GM12878 (cell line): ENCODE results near the gene MTHFD1. TPM values are rescaled to one million over a fixed set of nuclear protein-coding genes. Genes with fewer than 3 reads are reported as not detected.

ENCODE experiments used
- ATAC-seq: fragments of 200-7000 bp; cut with Tn5 transposase; 3 replicates; pipeline ENCODE4 v1.9.1; 2020; ENCODE audit warnings: mild to moderate bottlenecking, moderate library complexity
- BruUV-seq: library from RNA; stranded (reverse); fragments of 400-500 nt; replicated peaks from 2 replicates; lab custom pipeline; 2021; lab: Mats Ljungman, UMichigan
- CTCF ChIA-PET: fragments of 300-600 bp; sonication (Branson Sonifier 250); formaldehyde crosslinking; extraction: SDS; loops from one replicate; lab custom pipeline; 2021; ENCODE audit warnings: inconsistent platforms; lab: Yijun Ruan, JAX
- POLR2A ChIA-PET: fragments of 350-600 bp; formaldehyde crosslinking; extraction: SDS; loops from one replicate; lab custom pipeline; 2021; ENCODE audit warnings: inconsistent platforms; lab: Charles Lee
- RAD21 ChIA-PET: fragments of 300-600 bp; sonication (Branson Sonifier 250); formaldehyde crosslinking; loops from one replicate; lab custom pipeline; 2023; ENCODE audit warnings: antibody characterized with exemption; ENCODE audit not compliant: unreplicated experiment; lab: Charles Lee
- SMC1A ChIA-PET: fragments of 300-600 bp; sonication (Branson Sonifier 250); formaldehyde crosslinking; loops from one replicate; lab custom pipeline; 2023; ENCODE audit not compliant: unreplicated experiment, uncharacterized antibody; lab: Charles Lee
- DNase-seq: peaks from one replicate; pipeline ENCODE4 v3.0.0-alpha.2; 2011; ENCODE audit warnings: low read depth, low spot score
- FAIRE-seq: peaks from 3 replicates; lab custom pipeline; 2011; peaks lifted over from hg19 to GRCh38; lab: Jason Lieb, UNC
- H2AFZ ChIP-seq: 2 replicates; pipeline ENCODE4 v1.6.0; 2011; ENCODE audit warnings: low read depth, low read length, control low read depth; ENCODE audit not compliant: control insufficient read depth
- H3K27ac ChIP-seq: 2 replicates; pipeline ENCODE4 v1.5.1; 2011; ENCODE audit warnings: control low read depth; ENCODE audit not compliant: control insufficient read depth, insufficient read depth
- H3K27me3 ChIP-seq, 2 experiments: replicated peaks in 1 of 2; 2 replicates each; pipeline versions ENCODE4 v1.6.0 to v1.6.1; 2011; ENCODE audit warnings: low read length in 1 of 2; ENCODE audit not compliant: control insufficient read depth in 2 of 2, insufficient read depth in 2 of 2
- H3K36me3 ChIP-seq, 2 experiments: 2 replicates each; pipeline ENCODE4 v1.5.1; 2011; ENCODE audit warnings: low read length in 1 of 2; ENCODE audit not compliant: control insufficient read depth in 2 of 2, insufficient read depth in 2 of 2
- H3K4me1 ChIP-seq: 2 replicates; pipeline ENCODE4 v1.6.1; 2011; ENCODE audit warnings: mild to moderate bottlenecking, low read length, moderate library complexity, mixed read lengths; ENCODE audit not compliant: control insufficient read depth, insufficient read depth
- H3K4me2 ChIP-seq: 2 replicates; pipeline ENCODE4 v1.6.0; 2011; ENCODE audit warnings: control low read depth; ENCODE audit not compliant: control insufficient read depth, insufficient read depth
- H3K4me3 ChIP-seq: fragments of 200-600 bp; sonication (generic); 2 replicates; pipeline ENCODE4 v1.5.1; 2016
- H3K79me2 ChIP-seq: 2 replicates; pipeline ENCODE4 v1.6.0; 2011; ENCODE audit warnings: low read length; ENCODE audit not compliant: control insufficient read depth, insufficient read depth
- H3K9ac ChIP-seq: 2 replicates; pipeline ENCODE4 v1.8.0; 2011; ENCODE audit warnings: low read length, control low read depth, mixed read lengths; ENCODE audit not compliant: control insufficient read depth, insufficient read depth
- H3K9me3 ChIP-seq: replicated peaks from 3 replicates; pipeline ENCODE4 v1.5.1; 2011; ENCODE audit warnings: mild to moderate bottlenecking, low read length; ENCODE audit not compliant: control insufficient read depth, insufficient read depth
- H4K20me1 ChIP-seq: 2 replicates; pipeline ENCODE4 v1.6.0; 2011; ENCODE audit not compliant: control insufficient read depth, insufficient read depth
- EP300 ChIP-seq, 2 experiments: fragments of 150-350 bp in 1 of 2; IDR thresholded peaks; 2 replicates each; pipeline ENCODE4 v1.6.1; 2011 to 2012; ENCODE audit warnings: low read depth in 2 of 2, low read length in 2 of 2, borderline replicate concordance in 1 of 2, improper control_type of control experiment in 1 of 2, inconsistent platforms in 1 of 2; ENCODE audit not compliant: control insufficient read depth in 1 of 2
- MEF2A ChIP-seq: IDR thresholded peaks from 2 replicates; pipeline ENCODE4 v1.6.1; 2011; ENCODE audit warnings: low read depth, mild to moderate bottlenecking, low read length, moderate library complexity; ENCODE audit not compliant: insufficient read depth
- MEF2B ChIP-seq: fragments of 450-650 bp; IDR thresholded peaks from 2 replicates; pipeline ENCODE4 v1.6.1; 2018; ENCODE audit warnings: mild to moderate bottlenecking, moderate library complexity; ENCODE audit not compliant: partially characterized antibody, poor library complexity, severe bottlenecking
- RAD21 ChIP-seq: IDR thresholded peaks from 2 replicates; pipeline ENCODE4 v1.6.1; 2011; ENCODE audit warnings: mild to moderate bottlenecking, low read depth, low read length, moderate library complexity; ENCODE audit not compliant: insufficient read depth
- RUNX3 ChIP-seq: IDR thresholded peaks from 2 replicates; pipeline ENCODE4 v1.6.1; 2012; ENCODE audit warnings: low read length, inconsistent platforms
- WGBS: methylation state at CpG from one replicate; pipeline ENCODE4 v1.1.6; 2016; ENCODE audit warnings: low lambda C conversion rate; ENCODE audit not compliant: insufficient replicate concordance, insufficient coverage; ENCODE audit errors: missing lambda C conversion rate; 5-methylcytosine and 5-hydroxymethylcytosine counted together
- in situ Hi-C: fragments of 300-500 bp; cut with MboI; formaldehyde crosslinking; loops from 9 replicates; pipeline ENCODE4 v1.14.3; 2018; ENCODE audit warnings: mixed read lengths
- intact Hi-C: fragments of 100-400 bp; cut with micrococcal nuclease; formaldehyde crosslinking; loops from one replicate; pipeline ENCODE4 v1.14.2; 2022; ENCODE audit not compliant: unreplicated experiment
- polyA plus RNA-seq, 11 experiments: library from polyadenylated mRNA; depleted of rRNA in 4 of 11; unstranded in 6 of 11; stranded (reverse) in 5 of 11; fragments of >200 nt; fragmentation: Nextera tagmentation in 4 of 11; fragmentation: Illumina TruSeq in 1 of 11; extraction: Ambion mirVana in 4 of 11; extraction: Trizol in 1 of 11; gene quantifications; 1 replicate in 1 of 11; 2 replicates in 10 of 11; pipeline versions ENCODE4 v1.2.1 to v1.2.3, GENCODE V29; 2011 to 2016; ENCODE audit warnings: inconsistent platforms in 2 of 11, missing spikeins in 2 of 11, low read depth in 1 of 11
- total RNA-seq, 4 experiments: library from RNA; depleted of rRNA in 3 of 4; stranded (reverse); fragments of >200 nt in 3 of 4; fragmentation: Illumina TruSeq in 1 of 4; extraction: Trizol in 1 of 4; gene quantifications; 2 replicates each; pipeline versions ENCODE4 v1.2.1 to v1.2.3, GENCODE V29; 2013 to 2021
- TF ChIP-seq, protein P1 (sequence below), 3 experiments: IDR thresholded peaks in 2 of 3; conservative IDR thresholded peaks in 1 of 3; 2 replicates each; pipeline ENCODE4 v1.5.1; 2011; ENCODE audit warnings: low read depth in 3 of 3, low read length in 3 of 3, mild to moderate bottlenecking in 3 of 3, control low read depth in 2 of 3, moderate library complexity in 2 of 3, inconsistent platforms in 1 of 3, mixed read lengths in 1 of 3; ENCODE audit not compliant: control insufficient read depth in 2 of 3, insufficient read depth in 1 of 3; ENCODE audit errors: extremely low read depth in 1 of 3

MTHFD1 gene
- total and polyA plus RNA-seq, 10 of the 15 experiments (the other 5 are each of a cell fraction or from before 2014, with no cell fraction given), result 99.3 to 310 (median 173) TPM

DNA sequence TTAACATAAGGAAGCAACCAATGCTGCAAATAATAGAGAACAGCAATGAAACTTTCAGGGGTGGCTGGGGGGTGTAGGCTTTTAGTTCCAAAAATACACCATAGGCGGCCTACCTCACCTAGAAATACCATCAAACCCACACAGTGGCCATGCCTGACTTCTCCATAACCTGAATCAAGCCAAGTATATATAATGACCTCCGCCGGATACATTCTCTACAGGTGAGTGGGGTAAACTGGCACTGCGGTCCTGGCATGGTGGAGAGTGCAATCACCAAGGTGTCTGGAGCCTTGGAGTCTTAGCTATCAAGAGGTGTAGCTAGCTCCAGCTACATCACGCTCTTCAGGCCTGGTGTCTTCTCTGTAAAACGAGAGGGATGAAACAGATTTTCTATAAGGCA is 114.3 kb downstream of the MTHFD1 start:
- H3K27me3 ChIP-seq, result no peaks in the 10 kb centered on the region
- no peaks in the 10 kb centered on the region for H3K36me3 ChIP-seq
- peak overlapping the region; percentile 98 for H3K27ac ChIP-seq
- peak overlapping the region; percentile 70 for H3K4me2 ChIP-seq
- H3K4me1 ChIP-seq, result peaks cover 3% of the 10 kb centered on the region; the same call in 1 of the 2 replicates
- ChIA-PET POLR2A (interaction anchor here (0.5 to 3.1 kb wide), 14 partner anchors 8 to 1104 kb away, joined by 3 to 19 read pairs (median 4); partner anchors contain the start of genes AKAP5 and MTHFD1), RAD21 (interaction anchor here (0.6 to 2.9 kb wide), 14 partner anchors 8 to 159 kb away, joined by 3 to 12 read pairs (median 5); partner anchors contain the start of gene MTHFD1), CTCF (interaction anchor here (0.7 to 3.5 kb wide), 13 partner anchors 9 to 171 kb away, joined by 3 to 37 read pairs (median 4); no protein-coding TSS in a partner anchor), SMC1A (interaction anchor here (0.6 to 3.6 kb wide), 17 partner anchors 9 to 164 kb away, joined by 3 to 29 read pairs (median 5); partner anchors contain the start of gene AKAP5)
- H3K9ac ChIP-seq, result peak overlapping the region; percentile 97
- H2AFZ ChIP-seq, result peak overlapping the region; percentile 40; the same call in 1 of the 2 replicates
- no TSS peak for BruUV-seq
- TF ChIP-seq RAD21 (peak; percentile 38; the same call in 1 of the 2 replicates), EP300 (IDR thresholded peaks at IDR 0.05; ENCODE audit: borderline replicate concordance in 1 of 2, control insufficient read depth in 1 of 2, low read depth in 2 of 2, low read length in 2 of 2) (no peak), RUNX3 (peak; percentile 34; the same call in 1 of the 2 replicates), MEF2A (0 out of 2 replicates have a peak, but pooled peaks have one; percentile 49), MEF2B (no peak)
- TF ChIP-seq, protein P1, sequence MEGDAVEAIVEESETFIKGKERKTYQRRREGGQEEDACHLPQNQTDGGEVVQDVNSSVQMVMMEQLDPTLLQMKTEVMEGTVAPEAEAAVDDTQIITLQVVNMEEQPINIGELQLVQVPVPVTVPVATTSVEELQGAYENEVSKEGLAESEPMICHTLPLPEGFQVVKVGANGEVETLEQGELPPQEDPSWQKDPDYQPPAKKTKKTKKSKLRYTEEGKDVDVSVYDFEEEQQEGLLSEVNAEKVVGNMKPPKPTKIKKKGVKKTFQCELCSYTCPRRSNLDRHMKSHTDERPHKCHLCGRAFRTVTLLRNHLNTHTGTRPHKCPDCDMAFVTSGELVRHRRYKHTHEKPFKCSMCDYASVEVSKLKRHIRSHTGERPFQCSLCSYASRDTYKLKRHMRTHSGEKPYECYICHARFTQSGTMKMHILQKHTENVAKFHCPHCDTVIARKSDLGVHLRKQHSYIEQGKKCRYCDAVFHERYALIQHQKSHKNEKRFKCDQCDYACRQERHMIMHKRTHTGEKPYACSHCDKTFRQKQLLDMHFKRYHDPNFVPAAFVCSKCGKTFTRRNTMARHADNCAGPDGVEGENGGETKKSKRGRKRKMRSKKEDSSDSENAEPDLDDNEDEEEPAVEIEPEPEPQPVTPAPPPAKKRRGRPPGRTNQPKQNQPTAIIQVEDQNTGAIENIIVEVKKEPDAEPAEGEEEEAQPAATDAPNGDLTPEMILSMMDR (IDR thresholded peaks at IDR 0.05 in 2 of 3, conservative IDR thresholded peaks at IDR 0.05 in 1 of 3; ENCODE audit: control insufficient read depth in 2 of 3, extremely low read depth in 1 of 3, insufficient read depth in 1 of 3, low read depth in 3 of 3, low read length in 3 of 3), result peak in 2 of 3 experiments; percentile 3 to 28; a peak in 1 of 6 replicates
- intact Hi-C loops, result loop anchor here (2.0 kb wide), 1 partner anchor 24 kb away; no protein-coding TSS in a partner anchor
- peaks cover 93% of the 10 kb centered on the region for H3K79me2 ChIP-seq
- H3K9me3 ChIP-seq, result no peaks in the 10 kb centered on the region
- FAIRE-seq, result no peak
- peak overlapping the region; percentile 76 for H3K4me3 ChIP-seq
- no peak for DNase-seq
- in situ Hi-C loops, result no loop called here
- ATAC-seq, result 0 out of 3 replicates have a peak, but pooled peaks have one; percentile 0
- WGBS, result 0% methylated on average over 6 of the region's 6 CpGs
- H4K20me1 ChIP-seq, result no peaks in the 10 kb centered on the region
